ENCODE data around the gene TMEFF2. TPM values are rescaled to one million over a fixed set of nuclear protein-coding genes. Genes with fewer than 3 reads are reported as not detected.

TMEFF2 gene
- total RNA-seq, 2 experiments from 2014 or later: not detected

DNA sequence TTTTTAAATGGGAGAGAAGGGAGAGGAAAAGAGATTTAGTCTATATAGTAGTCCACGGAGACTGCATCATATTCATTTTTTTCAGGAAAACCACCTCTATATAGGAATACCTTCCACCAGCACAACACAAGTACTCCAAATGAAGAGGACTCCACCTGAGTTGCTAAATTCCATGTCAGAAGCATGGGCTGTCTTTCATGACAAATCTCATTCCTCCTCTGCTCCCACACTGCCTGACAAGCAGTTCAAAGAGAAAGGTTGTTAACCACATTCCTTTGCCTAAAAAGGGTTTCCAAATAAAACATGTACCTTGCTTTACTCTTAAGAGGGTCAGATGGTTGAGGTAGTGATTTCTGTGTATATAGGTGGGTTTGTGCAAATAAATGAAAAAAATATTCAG is 122.0 kb downstream of the TMEFF2 start:
- CTCF ChIA-PET: no interaction called here
- POLR2A ChIA-PET: no interaction called here

DNA sequence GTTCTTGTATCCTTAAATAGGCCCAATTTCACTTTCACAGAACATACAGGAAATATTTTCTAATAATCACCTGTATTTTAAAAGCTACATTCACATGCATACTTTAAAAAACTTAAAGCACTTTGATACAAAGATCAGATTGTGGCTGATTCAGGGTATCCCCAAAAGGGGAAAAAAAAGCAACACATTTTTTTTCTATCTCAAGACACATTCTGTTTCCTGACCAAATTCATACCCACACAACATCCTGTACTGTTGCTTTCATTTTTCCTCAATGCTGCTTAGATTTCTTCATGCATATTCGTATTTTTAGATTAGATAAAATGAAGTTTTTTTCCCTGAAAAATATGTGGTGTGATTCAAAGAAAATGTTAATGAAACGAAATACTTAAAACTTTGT is 122.5 kb downstream of the TMEFF2 start:
- CTCF ChIA-PET: no interaction called here

GRCh38 chr2:192070099-192070498 is 124.6 kb downstream of the TMEFF2 start:
- CTCF ChIA-PET: no interaction called here
- POLR2A ChIA-PET: no interaction called here

More for the DNA sequence above, 122.5 kb downstream of the TMEFF2 start:
- POLR2A ChIA-PET: no interaction called here

DNA sequence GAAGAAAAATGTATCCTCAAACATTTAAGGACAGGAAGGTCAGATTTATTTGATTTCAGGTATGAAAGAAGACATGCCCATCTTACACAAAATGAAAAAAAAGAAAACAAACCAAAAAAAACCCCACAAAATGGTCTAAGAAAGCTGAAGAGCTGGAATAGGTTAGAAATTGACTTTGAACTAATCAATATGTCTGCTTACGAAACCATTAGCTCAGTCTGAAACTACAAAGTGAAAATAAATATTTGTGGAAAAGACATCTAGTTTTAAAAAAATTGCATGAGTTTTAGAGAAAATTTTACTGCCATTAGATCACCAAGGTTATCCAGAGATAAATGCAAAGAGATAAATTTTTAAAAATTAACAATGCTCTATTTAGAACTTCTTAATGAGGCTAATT is 125.3 kb downstream of the TMEFF2 start:
- CTCF ChIA-PET: no interaction called here

DNA sequence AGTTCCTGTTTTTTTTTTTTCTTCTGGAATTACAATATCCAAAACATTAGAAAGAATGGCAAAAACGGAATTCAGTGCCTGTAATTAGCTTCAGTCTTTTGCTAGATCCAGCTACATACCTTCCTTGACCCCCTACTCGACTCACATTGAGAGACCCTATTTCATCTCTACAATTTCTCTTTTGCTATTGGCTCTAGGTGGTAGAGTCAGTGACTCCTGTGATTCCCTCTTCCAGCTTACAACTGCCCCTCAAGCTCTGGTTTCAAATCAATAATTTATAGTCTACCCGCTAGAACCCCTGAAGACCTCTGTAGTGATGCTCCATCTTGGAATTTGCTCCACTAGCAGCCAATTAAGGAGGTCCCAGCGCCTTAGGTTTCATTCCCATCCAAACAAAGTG is 125.8 kb downstream of the TMEFF2 start:
- ChIA-PET CTCF (no interaction called here), POLR2A (no interaction called here)

More for the DNA sequence above, 125.3 kb downstream of the TMEFF2 start:
- POLR2A ChIA-PET: no interaction called here

DNA sequence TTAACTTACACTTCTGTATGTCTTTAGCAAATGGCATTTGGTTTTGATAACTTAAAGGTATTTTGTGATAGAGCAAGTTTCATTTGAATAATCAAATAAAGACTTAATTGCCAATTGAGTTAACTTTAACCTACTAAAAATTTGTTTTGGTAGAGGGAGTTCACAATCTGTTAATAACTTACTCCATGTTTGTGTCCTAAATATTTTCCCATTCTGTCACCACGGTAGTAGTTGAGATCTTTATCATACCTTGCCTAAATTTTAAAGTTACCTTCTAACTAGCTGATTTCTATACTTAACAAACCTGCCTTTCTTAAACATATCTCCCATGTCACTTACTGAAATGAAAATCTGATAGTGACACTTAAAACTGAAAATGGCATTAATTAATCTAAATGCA is 127.1 kb downstream of the TMEFF2 start:
- ChIA-PET POLR2A (no interaction called here), CTCF (no interaction called here)

DNA sequence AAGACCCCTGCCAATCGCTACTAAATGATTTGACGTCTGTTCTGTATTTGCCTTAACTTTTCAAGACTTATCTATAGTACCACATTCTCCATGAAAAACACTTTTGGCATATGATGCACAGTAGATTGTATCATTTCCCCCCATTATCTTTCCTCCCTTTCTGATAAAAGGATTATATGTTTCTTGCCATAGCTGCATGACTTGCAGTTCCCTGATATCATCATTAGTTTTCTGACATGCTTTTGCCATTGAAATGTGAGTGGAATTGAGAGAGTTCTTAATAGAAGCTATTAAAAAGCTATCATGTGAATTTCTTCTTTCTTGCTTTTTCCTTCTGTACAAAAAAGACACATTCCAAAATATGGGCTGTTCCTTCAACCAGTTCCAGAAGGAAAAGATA is 130.3 kb downstream of the TMEFF2 start:
- POLR2A ChIA-PET: no interaction called here

GRCh38 chr2:192060161-192060560 is 134.6 kb downstream of the TMEFF2 start:
- CTCF ChIA-PET: no interaction called here

More for the DNA sequence above, 130.3 kb downstream of the TMEFF2 start:
- CTCF ChIA-PET: no interaction called here

GRCh38 chr2:192059266-192059665 is 135.5 kb downstream of the TMEFF2 start:
- ChIA-PET CTCF (no interaction called here), POLR2A (no interaction called here)

More at GRCh38 chr2:192060161-192060560, 134.6 kb downstream of the TMEFF2 start:
- POLR2A ChIA-PET: no interaction called here

- ChIA-PET POLR2A (no interaction called here), CTCF (no interaction called here)
These were observed 140.8 kb downstream of the TMEFF2 start for GRCh38 chr2:192053921-192054320.

DNA sequence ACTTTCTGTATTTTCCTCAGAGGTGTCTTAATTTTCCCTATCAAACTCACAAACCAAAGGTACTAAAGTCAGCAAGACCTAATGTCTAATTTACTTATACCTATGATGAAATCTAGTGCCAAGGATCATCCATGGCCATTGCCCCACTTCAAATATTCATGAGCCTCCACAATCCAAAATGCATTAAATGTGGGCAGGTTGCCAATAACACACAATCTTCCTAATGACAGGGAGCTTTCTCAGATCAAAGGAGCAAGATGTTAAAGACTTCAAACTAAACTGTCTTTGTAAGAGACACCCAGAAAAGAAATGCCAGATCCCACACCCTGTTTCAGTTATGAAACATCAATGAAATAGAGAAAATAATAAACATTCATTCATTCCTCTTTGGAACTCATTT is 143.2 kb downstream of the TMEFF2 start:
- ChIA-PET CTCF (no interaction called here), POLR2A (no interaction called here)

GRCh38 chr2:192049362-192049761 is 145.4 kb downstream of the TMEFF2 start:
- ChIA-PET CTCF (no interaction called here), POLR2A (no interaction called here)

GRCh38 chr2:192047315-192048107 is 147.2 kb downstream of the TMEFF2 start:
- CTCF ChIA-PET: interaction anchor here (0.7 kb wide), 1 partner anchor 501 kb away, joined by 3 read pairs; no protein-coding TSS in a partner anchor
- POLR2A ChIA-PET: no interaction called here

DNA sequence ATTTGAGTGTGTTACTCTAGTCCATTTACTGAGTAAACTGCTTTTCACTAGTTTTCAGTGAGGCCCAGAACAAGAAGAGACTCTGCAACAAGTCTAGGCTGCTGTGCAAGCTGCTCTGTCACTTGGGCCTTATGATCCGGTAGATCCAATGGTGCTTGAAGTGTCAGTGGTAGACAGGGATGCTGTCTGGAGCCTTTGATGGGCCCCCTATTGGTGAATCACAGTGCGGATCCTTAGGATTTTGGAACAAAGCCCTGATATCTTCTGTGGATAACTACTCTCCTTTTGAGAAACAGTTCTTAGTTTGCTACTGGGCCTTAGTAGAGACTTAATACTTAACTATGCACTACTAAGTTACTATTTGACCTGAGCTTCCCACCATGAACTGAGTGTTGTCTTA is 150.2 kb downstream of the TMEFF2 start:
- POLR2A ChIA-PET: no interaction called here
- CTCF ChIA-PET: no interaction called here

GRCh38 chr2:192043216-192043870 is 151.4 kb downstream of the TMEFF2 start:
- ChIA-PET CTCF (no interaction called here), POLR2A (no interaction called here)

- ChIA-PET POLR2A (no interaction called here), CTCF (no interaction called here)
These were observed 152.6 kb downstream of the TMEFF2 start for GRCh38 chr2:192042126-192042525.

DNA sequence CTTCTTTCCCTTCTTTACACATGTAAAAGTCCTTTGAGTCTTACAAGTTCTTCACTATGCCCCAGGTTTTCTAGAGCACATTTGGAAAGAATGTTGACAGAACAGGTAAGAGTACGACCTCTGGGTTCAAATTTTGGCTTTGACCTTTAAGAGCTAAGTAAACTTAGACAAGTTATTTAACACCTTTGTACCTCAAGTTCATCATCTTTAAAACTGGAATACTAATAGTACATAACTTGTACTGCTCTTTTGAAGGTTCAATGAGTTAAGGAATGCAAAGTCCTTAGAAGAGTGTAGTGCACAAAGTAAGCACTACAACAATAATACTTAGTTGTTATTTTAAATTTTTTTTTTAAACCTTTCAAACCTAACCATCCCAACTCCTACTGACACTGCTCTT is 156.6 kb downstream of the TMEFF2 start:
- CTCF ChIA-PET: no interaction called here
- POLR2A ChIA-PET: no interaction called here

- ChIA-PET CTCF (no interaction called here), POLR2A (no interaction called here)
These were observed 158.8 kb downstream of the TMEFF2 start for GRCh38 chr2:192035731-192036442.

- POLR2A ChIA-PET: no interaction called here
- CTCF ChIA-PET: interaction anchor here (0.6 kb wide), 1 partner anchor 478 kb away, joined by 3 read pairs; no protein-coding TSS in a partner anchor
These were observed 163.9 kb downstream of the TMEFF2 start for GRCh38 chr2:192030856-192031255.

DNA sequence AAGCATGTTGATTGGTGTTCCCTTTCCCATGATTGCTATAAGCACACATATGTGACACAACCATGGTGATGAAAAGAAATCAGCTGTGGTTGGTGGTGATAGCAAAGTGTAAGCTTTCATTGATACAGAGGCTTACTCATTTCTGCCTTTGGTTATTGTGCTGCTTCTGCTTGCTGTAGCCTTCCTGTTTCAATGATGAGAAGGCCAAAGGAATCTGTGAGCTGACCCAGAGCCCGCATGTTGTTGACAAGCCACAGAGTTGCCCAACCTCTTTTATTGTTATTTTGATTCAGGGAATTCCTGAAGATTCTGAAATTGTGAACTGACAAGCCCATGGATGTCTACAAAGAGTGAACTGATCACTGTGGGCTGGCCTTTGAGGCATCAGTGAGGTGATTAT is 164.4 kb downstream of the TMEFF2 start:
- ChIA-PET POLR2A (no interaction called here), CTCF (no interaction called here)

GRCh38 chr2:192029089-192029488 is 165.6 kb downstream of the TMEFF2 start:
- ChIA-PET CTCF (no interaction called here), POLR2A (no interaction called here)

All from activated CD8-positive, alpha-beta memory T cell treated with anti-CD3 and anti-CD28 coated beads for 36 hours (primary cell).